ENCODE measurements around the gene ROR2. TPM values are rescaled to one million over a fixed set of nuclear protein-coding genes. Genes with fewer than 3 reads are reported as not detected.

ROR2 gene
- total and polyA plus RNA-seq, 2 of the 13 experiments (the other 11 are each of a cell fraction or from before 2014, with no cell fraction given): not detected

DNA sequence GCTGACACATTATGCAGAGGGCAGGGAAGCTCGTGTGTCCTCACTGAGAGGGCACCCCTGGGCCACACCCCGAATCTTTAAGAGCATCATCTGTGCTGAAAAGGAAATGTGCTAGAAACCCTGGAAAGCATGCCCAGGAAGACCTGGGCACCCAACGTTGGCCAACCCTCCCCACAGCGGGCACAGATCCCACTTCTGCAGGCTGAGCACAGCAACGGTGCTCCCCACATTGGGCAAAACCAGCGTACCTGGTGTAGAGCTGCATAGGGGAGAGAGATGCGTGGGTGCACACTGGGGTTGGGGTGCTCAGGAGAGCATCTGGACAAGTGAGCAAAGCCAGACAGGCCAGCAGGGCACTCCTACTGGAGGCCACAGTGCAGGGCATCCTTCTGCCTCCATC is 32.6 kb downstream of the ROR2 start:
- WGBS (ENCODE audit: low lambda C conversion rate): 17% methylated on average over 7 of the region's 7 CpGs
- POLR2A ChIA-PET: no interaction called here
- peaks cover 3 to 35% of the 10 kb centered on the region in 2 experiments; a peak in 3 of 5 replicates for H3K27me3 ChIP-seq (ENCODE audit: control insufficient read depth in 1 of 2, insufficient read depth in 2 of 2, low read length in 2 of 2)
- in situ Hi-C loops (cut with HindIII; ENCODE audit: extremely low pct_ligation_motif_present, low pct_unique_long_range_greater_than_20kb) (no loop called here), intact Hi-C loops (cut with micrococcal nuclease; ENCODE audit: unreplicated experiment) (no loop called here)
- no peaks in the 10 kb centered on the region for H3K9me3 ChIP-seq (ENCODE audit: low read length)
- no peak for TF ChIP-seq TRAFD1 (CRISPR knock-in tag; IDR thresholded peaks at IDR 0.05; ENCODE audit: borderline replicate concordance)
- TF ChIP-seq TOE1 (CRISPR knock-in tag; IDR thresholded peaks at IDR 0.05): no peak
- no peak for TF ChIP-seq ELF3 (CRISPR knock-in tag; IDR thresholded peaks at IDR 0.05)
- H3K79me2 ChIP-seq (ENCODE audit: insufficient read depth, low read length): no peaks in the 10 kb centered on the region
- CTCF ChIA-PET (ENCODE audit: low intra/inter-chr PET ratio, low total read pairs): no interaction called here
- no peak overlapping the region for H3K27ac ChIP-seq (ENCODE audit: extremely low read length, insufficient read depth, low read length)
- no peak overlapping the region for H3K4me2 ChIP-seq (ENCODE audit: low read depth, low read length)
- no peak for DNase-seq (ENCODE audit: low spot score)
- no peak overlapping the region for H3K4me3 ChIP-seq (replicated peaks in 1 of 3; ENCODE audit: insufficient read depth in 1 of 3, low read depth in 2 of 3, low read length in 3 of 3)
- H2AFZ ChIP-seq (ENCODE audit: low read length): no peak overlapping the region
- H3K4me1 ChIP-seq (ENCODE audit: insufficient read depth, low read length): no peaks in the 10 kb centered on the region
- H3K9ac ChIP-seq (ENCODE audit: insufficient read depth, low read depth, low read length): no peak overlapping the region
- no peak for FAIRE-seq
- H3K36me3 ChIP-seq (replicated peaks in 1 of 2; ENCODE audit: control insufficient read depth in 1 of 2, insufficient read depth in 2 of 2, low read length in 2 of 2): no peaks in the 10 kb centered on the region
- ATAC-seq: no peak
- H4K20me1 ChIP-seq (ENCODE audit: insufficient read depth, low read length): no peaks in the 10 kb centered on the region
- BruUV-seq (replicated peaks): no TSS peak

DNA sequence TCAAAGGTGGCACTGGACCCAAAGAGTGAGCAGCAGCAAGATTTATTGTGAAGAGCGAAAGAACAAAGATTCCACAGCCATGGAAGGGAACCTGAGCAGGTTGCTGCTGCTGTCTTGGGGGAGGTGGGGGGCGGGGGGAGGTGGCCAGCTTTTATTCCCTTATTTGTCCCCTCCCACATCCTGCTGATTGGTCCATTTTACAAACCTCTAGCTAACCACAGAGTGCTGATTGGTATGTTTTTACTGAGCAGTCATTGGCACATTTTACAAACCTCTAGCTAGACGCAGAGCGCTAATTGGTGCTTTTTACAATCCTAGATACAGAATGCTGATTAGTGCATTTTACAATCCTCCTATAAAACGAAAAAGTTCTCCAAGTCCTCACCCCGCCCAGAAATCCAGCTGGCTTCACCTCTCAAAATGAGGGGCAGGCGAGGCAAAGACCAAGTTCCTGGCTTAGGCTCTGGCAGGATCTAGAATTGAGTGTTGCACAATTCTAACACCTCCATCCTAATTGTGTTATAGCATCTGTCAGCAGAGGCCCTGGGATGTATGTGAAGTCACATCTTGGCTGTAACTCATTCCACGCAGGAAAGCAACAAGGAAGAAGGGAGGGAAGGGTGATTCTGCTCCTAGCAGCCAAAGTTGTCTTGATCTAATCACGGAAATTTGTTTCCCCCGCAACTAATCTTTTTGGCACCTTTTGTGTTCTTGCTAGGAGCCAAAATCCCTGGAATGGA is 34.3 kb downstream of the ROR2 start:
- H3K79me2 ChIP-seq (ENCODE audit: insufficient read depth, low read length): no peaks in the 10 kb centered on the region
- 29% methylated on average over 10 of the region's 10 CpGs for WGBS (ENCODE audit: low lambda C conversion rate)
- H3K4me1 ChIP-seq (ENCODE audit: insufficient read depth, low read length): no peaks in the 10 kb centered on the region
- BruUV-seq (replicated peaks): no TSS peak
- no peaks in the 10 kb centered on the region for H4K20me1 ChIP-seq (ENCODE audit: insufficient read depth, low read length)
- ChIA-PET CTCF (ENCODE audit: low intra/inter-chr PET ratio, low total read pairs) (no interaction called here), POLR2A (no interaction called here)
- peaks cover 3 to 35% of the 10 kb centered on the region in 2 experiments; a peak in 3 of 5 replicates for H3K27me3 ChIP-seq (ENCODE audit: control insufficient read depth in 1 of 2, insufficient read depth in 2 of 2, low read length in 2 of 2)
- H3K9me3 ChIP-seq (ENCODE audit: low read length): no peaks in the 10 kb centered on the region
- no peak overlapping the region for H3K4me2 ChIP-seq (ENCODE audit: low read depth, low read length)
- in situ Hi-C loops (cut with HindIII; ENCODE audit: extremely low pct_ligation_motif_present, low pct_unique_long_range_greater_than_20kb): no loop called here
- H3K36me3 ChIP-seq (replicated peaks in 1 of 2; ENCODE audit: control insufficient read depth in 1 of 2, insufficient read depth in 2 of 2, low read length in 2 of 2): no peaks in the 10 kb centered on the region
- no peak for DNase-seq (ENCODE audit: low spot score)
- FAIRE-seq: no peak
- no peak overlapping the region for H3K4me3 ChIP-seq (replicated peaks in 1 of 3; ENCODE audit: insufficient read depth in 1 of 3, low read depth in 2 of 3, low read length in 3 of 3)
- intact Hi-C loops (cut with micrococcal nuclease; ENCODE audit: unreplicated experiment): no loop called here
- H3K9ac ChIP-seq (ENCODE audit: insufficient read depth, low read depth, low read length): no peak overlapping the region
- H2AFZ ChIP-seq (ENCODE audit: low read length): no peak overlapping the region
- no peak overlapping the region for H3K27ac ChIP-seq (ENCODE audit: extremely low read length, insufficient read depth, low read length)
- ATAC-seq: no peak
- TF ChIP-seq SPEN (CRISPR knock-in tag; IDR thresholded peaks at IDR 0.05; ENCODE audit: low read depth): no peak
- TF ChIP-seq, protein P1, sequence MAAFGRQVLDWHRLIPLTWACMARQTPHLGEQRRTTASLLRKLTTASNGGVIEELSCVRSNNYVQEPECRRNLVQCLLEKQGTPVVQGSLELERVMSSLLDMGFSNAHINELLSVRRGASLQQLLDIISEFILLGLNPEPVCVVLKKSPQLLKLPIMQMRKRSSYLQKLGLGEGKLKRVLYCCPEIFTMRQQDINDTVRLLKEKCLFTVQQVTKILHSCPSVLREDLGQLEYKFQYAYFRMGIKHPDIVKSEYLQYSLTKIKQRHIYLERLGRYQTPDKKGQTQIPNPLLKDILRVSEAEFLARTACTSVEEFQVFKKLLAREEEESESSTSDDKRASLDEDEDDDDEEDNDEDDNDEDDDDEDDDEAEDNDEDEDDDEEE (CRISPR knock-in tag; IDR thresholded peaks at IDR 0.05): no peak
